ENCODE data around the gene SORCS2.

GRCh38 chr4:7315286-7315685, 122.9 kb downstream of the SORCS2 start:
- TF ChIP-seq, protein P1, sequence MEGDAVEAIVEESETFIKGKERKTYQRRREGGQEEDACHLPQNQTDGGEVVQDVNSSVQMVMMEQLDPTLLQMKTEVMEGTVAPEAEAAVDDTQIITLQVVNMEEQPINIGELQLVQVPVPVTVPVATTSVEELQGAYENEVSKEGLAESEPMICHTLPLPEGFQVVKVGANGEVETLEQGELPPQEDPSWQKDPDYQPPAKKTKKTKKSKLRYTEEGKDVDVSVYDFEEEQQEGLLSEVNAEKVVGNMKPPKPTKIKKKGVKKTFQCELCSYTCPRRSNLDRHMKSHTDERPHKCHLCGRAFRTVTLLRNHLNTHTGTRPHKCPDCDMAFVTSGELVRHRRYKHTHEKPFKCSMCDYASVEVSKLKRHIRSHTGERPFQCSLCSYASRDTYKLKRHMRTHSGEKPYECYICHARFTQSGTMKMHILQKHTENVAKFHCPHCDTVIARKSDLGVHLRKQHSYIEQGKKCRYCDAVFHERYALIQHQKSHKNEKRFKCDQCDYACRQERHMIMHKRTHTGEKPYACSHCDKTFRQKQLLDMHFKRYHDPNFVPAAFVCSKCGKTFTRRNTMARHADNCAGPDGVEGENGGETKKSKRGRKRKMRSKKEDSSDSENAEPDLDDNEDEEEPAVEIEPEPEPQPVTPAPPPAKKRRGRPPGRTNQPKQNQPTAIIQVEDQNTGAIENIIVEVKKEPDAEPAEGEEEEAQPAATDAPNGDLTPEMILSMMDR (IDR thresholded peaks at IDR 0.05; ENCODE audit: low read depth, low read length) = no peak
- TF ChIP-seq EZH2phosphoT487 (IDR thresholded peaks at IDR 0.05; ENCODE audit: low read depth) = no peak
